Stimulated activated CD4-positive, alpha-beta T cell treated with anti-CD3 and anti-CD28 coated beads, Interleukin-1b, Interleukin-23, amount 100 ng/mL, for 1 hour (primary cell): ENCODE measurements around the gene TMEM82.

Source experiments
- DNase-seq, 2 donors: peaks; one replicate each; pipeline ENCODE4 v3.0.0-alpha.2; 2020; ENCODE audit warnings: low read depth in 2 of 2

The TMEM82 gene

GRCh38 chr1:15736038-15736891 is 6.0 kb upstream of the TMEM82 start, which contains the start of gene SLC25A34:
TSS of gene SLC25A34 (plus strand) at chr1:15736258. CDS start at chr1:15736486, 228 bp downstream.
- no peak for DNase-seq

- no peak for DNase-seq
Observed at GRCh38 chr1:15736892-15737261, 5.4 kb upstream of the TMEM82 start.

- no peak for DNase-seq
Observed at GRCh38 chr1:15737324-15738319, 4.7 kb upstream of the TMEM82 start.

GRCh38 chr1:15738416-15739113 is 3.7 kb upstream of the TMEM82 start:
- DNase-seq, result no peak

- no peak for DNase-seq
Observed at GRCh38 chr1:15739259-15739658, 3.0 kb upstream of the TMEM82 start.

- DNase-seq, result no peak
Observed at GRCh38 chr1:15739745-15740144, 2.6 kb upstream of the TMEM82 start.

GRCh38 chr1:15740924-15741850 is 1.1 kb upstream of the TMEM82 start:
- DNase-seq, result peak; percentile 25 to 34

GRCh38 chr1:15744122-15744679 is 1.9 kb downstream of the TMEM82 start:
- no peak for DNase-seq

GRCh38 chr1:15747378-15747777 is 5.1 kb downstream of the TMEM82 start:
- DNase-seq, result no peak

- no peak for DNase-seq
Observed at GRCh38 chr1:15748264-15748663, 6.0 kb downstream of the TMEM82 start.

- DNase-seq, result no peak
Observed at GRCh38 chr1:15748690-15749398, 6.5 kb downstream of the TMEM82 start.

- no peak for DNase-seq
Observed at GRCh38 chr1:15749399-15750291, 7.3 kb downstream of the TMEM82 start.

GRCh38 chr1:15750924-15751323 is 8.6 kb downstream of the TMEM82 start:
- no peak for DNase-seq

- no peak for DNase-seq
Observed at GRCh38 chr1:15751717-15752116, 9.4 kb downstream of the TMEM82 start.

- no peak for DNase-seq
Observed at GRCh38 chr1:15753776-15754175, 11.5 kb downstream of the TMEM82 start.

GRCh38 chr1:15755021-15755645 is 12.8 kb downstream of the TMEM82 start:
- no peak for DNase-seq

GRCh38 chr1:15755646-15756040 is 13.3 kb downstream of the TMEM82 start:
- DNase-seq, result no peak
